Liver (tissue), 9 donors: ENCODE measurements around the gene MCM7. TPM values are rescaled to one million over a fixed set of nuclear protein-coding genes. Genes with fewer than 3 reads are reported as not detected.

Experiments used
- DNase-seq: peaks from one replicate; pipeline ENCODE4 v3.0.0-alpha.2; 2017; ENCODE audit warnings: low spot score
- H3K27ac ChIP-seq, 2 donors: one replicate each; pipeline ENCODE4 v1.7.0; 2013; ENCODE audit warnings: inconsistent platforms in 2 of 2, low read length in 2 of 2, control low read depth in 1 of 2, low read depth in 1 of 2, mild to moderate bottlenecking in 1 of 2
- H3K27me3 ChIP-seq, 4 donors: one replicate each; pipeline versions ENCODE4 v1.6.1 to v1.7.0; 2013; ENCODE audit warnings: low read length in 3 of 4, inconsistent platforms in 1 of 4, mild to moderate bottlenecking in 1 of 4, moderate library complexity in 1 of 4; ENCODE audit not compliant: control insufficient read depth in 4 of 4, insufficient read depth in 4 of 4
- H3K36me3 ChIP-seq, 4 donors: one replicate each; pipeline versions ENCODE4 v1.6.1 to v1.7.0; 2013; ENCODE audit warnings: low read length in 3 of 4, mild to moderate bottlenecking in 3 of 4, low read depth in 1 of 4, moderate library complexity in 1 of 4; ENCODE audit not compliant: control insufficient read depth in 4 of 4, insufficient read depth in 3 of 4
- H3K4me1 ChIP-seq, 4 donors: one replicate each; pipeline versions ENCODE4 v1.6.1 to v1.7.0; 2013; ENCODE audit warnings: low read length in 3 of 4, mild to moderate bottlenecking in 3 of 4, moderate library complexity in 1 of 4; ENCODE audit not compliant: control insufficient read depth in 4 of 4, insufficient read depth in 4 of 4
- H3K4me3 ChIP-seq, 3 donors: one replicate each; pipeline versions ENCODE4 v1.6.1 to v1.7.0; 2013; ENCODE audit warnings: low read length in 3 of 3, control low read depth in 1 of 3, low read depth in 1 of 3, mild to moderate bottlenecking in 1 of 3
- H3K9ac ChIP-seq, 2 donors: one replicate each; pipeline ENCODE4 v1.7.0; 2013; ENCODE audit warnings: low read length in 2 of 2, mild to moderate bottlenecking in 2 of 2, moderate library complexity in 2 of 2, control low read depth in 1 of 2, low read depth in 1 of 2
- H3K9me3 ChIP-seq, 4 donors: one replicate each; pipeline versions ENCODE4 v1.6.1 to v1.7.0; 2013; ENCODE audit warnings: low read length in 3 of 4; ENCODE audit not compliant: control insufficient read depth in 4 of 4
- EGR1 ChIP-seq, 2 donors: IDR thresholded peaks; 2 replicates each; pipeline ENCODE4 v1.6.1; 2016 to 2018; ENCODE audit warnings: antibody characterized with exemption in 2 of 2, low read depth in 2 of 2
- FOXA1 ChIP-seq: IDR thresholded peaks from 2 replicates; pipeline ENCODE4 v1.6.1; 2016; ENCODE audit warnings: antibody characterized with exemption
- FOXA2 ChIP-seq: IDR thresholded peaks from 2 replicates; pipeline ENCODE4 v1.6.1; 2016; ENCODE audit warnings: antibody characterized with exemption
- GABPA ChIP-seq, 2 donors: IDR thresholded peaks in 1 of 2; conservative IDR thresholded peaks in 1 of 2; 2 replicates each; pipeline ENCODE4 v1.6.1; 2016; ENCODE audit warnings: antibody characterized with exemption in 2 of 2, mild to moderate bottlenecking in 1 of 2, moderate library complexity in 1 of 2
- JUND ChIP-seq, 2 donors: IDR thresholded peaks; 2 replicates each; pipeline ENCODE4 v1.6.1; 2016; ENCODE audit warnings: antibody characterized with exemption in 2 of 2
- NR2F2 ChIP-seq: IDR thresholded peaks from 2 replicates; pipeline ENCODE4 v1.6.1; 2016; ENCODE audit warnings: antibody characterized with exemption
- RAD21 ChIP-seq, 2 donors: IDR thresholded peaks; 2 replicates each; pipeline ENCODE4 v1.6.1; 2016; ENCODE audit warnings: antibody characterized with exemption in 2 of 2, mild to moderate bottlenecking in 2 of 2
- REST ChIP-seq: IDR thresholded peaks from 2 replicates; pipeline ENCODE4 v1.6.1; 2016; ENCODE audit warnings: antibody characterized with exemption, mild to moderate bottlenecking
- RXRA ChIP-seq, 2 donors: IDR thresholded peaks; 2 replicates each; pipeline ENCODE4 v1.6.1; 2017 to 2018; ENCODE audit warnings: antibody characterized with exemption in 2 of 2, mild to moderate bottlenecking in 1 of 2
- TAF1 ChIP-seq: conservative IDR thresholded peaks from 2 replicates; pipeline ENCODE4 v1.6.1; 2016; ENCODE audit warnings: antibody characterized with exemption, mild to moderate bottlenecking
- ZBTB33 ChIP-seq: IDR thresholded peaks from 2 replicates; pipeline ENCODE4 v1.6.1; 2016; ENCODE audit warnings: antibody characterized with exemption
- WGBS: extraction: QIAGEN DNeasy Blood & Tissue Kit; methylation state at CpG from one replicate; pipeline ENCODE4 v1.1.7; 2013; 5-methylcytosine and 5-hydroxymethylcytosine counted together
- polyA plus RNA-seq, 2 donors: library from polyadenylated mRNA; stranded (reverse) in 1 of 2; unstranded in 1 of 2; fragments of 200-250 nt in 1 of 2; fragments of >200 nt in 1 of 2; fragmentation: Nextera tagmentation in 1 of 2; extraction: Ambion mirVana in 1 of 2; gene quantifications; one replicate each; pipeline versions ENCODE4 v1.2.1 to v1.2.3, GENCODE V29; 2013 to 2015
- total RNA-seq, 2 donors: library from RNA; depleted of rRNA; stranded (reverse); fragments of >200 nt; gene quantifications; one replicate each; pipeline ENCODE4 v1.2.3, GENCODE V29; 2014
- TF ChIP-seq, protein P1 (sequence below): fragments of 150-350 bp; IDR thresholded peaks from 2 replicates; pipeline ENCODE4 v1.5.1; 2017; ENCODE audit warnings: improper control_type of control experiment, low read depth, low read length; ENCODE audit not compliant: missing input control
- TF ChIP-seq, protein P2 (sequence below): IDR thresholded peaks from 2 replicates; pipeline ENCODE4 v1.6.1; 2016; ENCODE audit warnings: antibody characterized with exemption
- donor health status: healthy.
- donor health status: healthy.
- donor health status: healthy.
- donor health status: healthy.
- donor health status: healthy.

The MCM7 gene
- total and polyA plus RNA-seq, 4 donors = 12.6 to 143 (median 17.6) TPM

DNA sequence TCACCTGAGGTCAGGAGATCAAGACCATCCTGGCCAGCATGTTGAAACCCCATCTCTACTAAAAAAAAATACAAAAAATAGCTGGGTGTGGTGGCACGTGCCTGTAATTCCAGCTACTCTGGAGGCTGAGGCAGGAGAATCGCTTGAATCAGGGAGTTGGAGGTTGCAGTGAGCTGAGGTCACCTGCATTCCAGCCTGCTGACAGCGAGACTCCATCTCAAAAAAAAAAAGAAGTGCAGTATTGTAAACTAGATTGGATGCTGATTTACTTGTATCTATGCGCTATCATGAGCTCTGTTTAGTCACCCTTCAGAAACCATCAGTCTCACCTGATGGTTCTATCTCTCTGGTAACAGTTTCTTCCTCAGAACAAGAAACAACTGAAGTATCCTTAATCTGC, 37.8 kb downstream of the MCM7 start (continued):
- no peak for TF ChIP-seq ZBTB33

GRCh38 chr7:100061518-100062193, 39.5 kb downstream of the MCM7 start:
- Histone ChIP-seq H3K27ac (no peak overlapping the region), H3K4me1 (peaks cover 2 to 22% (median 14%) of the 10 kb centered on the region in 4 donors), H3K9ac (no peak overlapping the region), H3K27me3 (no peaks in the 10 kb centered on the region), H3K36me3 (peaks cover 3 to 46% (median 34%) of the 10 kb centered on the region in 4 donors), H3K4me3 (no peak overlapping the region), H3K9me3 (no peaks in the 10 kb centered on the region)
- WGBS = 95% methylated on average over 11 of the region's 11 CpGs
- TF ChIP-seq FOXA1 (no peak), EGR1 (IDR thresholded peaks at IDR 0.05; ENCODE audit: low read depth in 2 of 2) (no peak), NR2F2 (no peak), JUND (IDR thresholded peaks at IDR 0.05) (no peak), RAD21 (IDR thresholded peaks at IDR 0.05) (no peak), RXRA (IDR thresholded peaks at IDR 0.05) (no peak), ZBTB33 (no peak), REST (no peak), FOXA2 (no peak), GABPA (IDR thresholded peaks at IDR 0.05 in 1 of 2, conservative IDR thresholded peaks at IDR 0.05 in 1 of 2) (no peak), TAF1 (no peak)
- TF ChIP-seq, protein P1, sequence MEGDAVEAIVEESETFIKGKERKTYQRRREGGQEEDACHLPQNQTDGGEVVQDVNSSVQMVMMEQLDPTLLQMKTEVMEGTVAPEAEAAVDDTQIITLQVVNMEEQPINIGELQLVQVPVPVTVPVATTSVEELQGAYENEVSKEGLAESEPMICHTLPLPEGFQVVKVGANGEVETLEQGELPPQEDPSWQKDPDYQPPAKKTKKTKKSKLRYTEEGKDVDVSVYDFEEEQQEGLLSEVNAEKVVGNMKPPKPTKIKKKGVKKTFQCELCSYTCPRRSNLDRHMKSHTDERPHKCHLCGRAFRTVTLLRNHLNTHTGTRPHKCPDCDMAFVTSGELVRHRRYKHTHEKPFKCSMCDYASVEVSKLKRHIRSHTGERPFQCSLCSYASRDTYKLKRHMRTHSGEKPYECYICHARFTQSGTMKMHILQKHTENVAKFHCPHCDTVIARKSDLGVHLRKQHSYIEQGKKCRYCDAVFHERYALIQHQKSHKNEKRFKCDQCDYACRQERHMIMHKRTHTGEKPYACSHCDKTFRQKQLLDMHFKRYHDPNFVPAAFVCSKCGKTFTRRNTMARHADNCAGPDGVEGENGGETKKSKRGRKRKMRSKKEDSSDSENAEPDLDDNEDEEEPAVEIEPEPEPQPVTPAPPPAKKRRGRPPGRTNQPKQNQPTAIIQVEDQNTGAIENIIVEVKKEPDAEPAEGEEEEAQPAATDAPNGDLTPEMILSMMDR = no peak
- TF ChIP-seq, protein P2, sequence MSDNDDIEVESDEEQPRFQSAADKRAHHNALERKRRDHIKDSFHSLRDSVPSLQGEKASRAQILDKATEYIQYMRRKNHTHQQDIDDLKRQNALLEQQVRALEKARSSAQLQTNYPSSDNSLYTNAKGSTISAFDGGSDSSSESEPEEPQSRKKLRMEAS = no peak
- DNase-seq = peak; percentile 69
